C4-2B (cell line): ENCODE data around the gene SLC22A31.

Source experiments
- H3K27ac ChIP-seq: fragments of 450-650 bp; 2 replicates; pipeline ENCODE4 v1.5.1; 2017
- ZFX ChIP-seq: fragments of 450-650 bp; IDR thresholded peaks from 2 replicates; pipeline ENCODE4 v1.6.1; 2017
- TF ChIP-seq, protein P1 (sequence below): fragments of 450-650 bp; conservative IDR thresholded peaks from 2 replicates; pipeline ENCODE4 v1.5.1; 2017; ENCODE audit warnings: mild to moderate bottlenecking

SLC22A31 gene

DNA sequence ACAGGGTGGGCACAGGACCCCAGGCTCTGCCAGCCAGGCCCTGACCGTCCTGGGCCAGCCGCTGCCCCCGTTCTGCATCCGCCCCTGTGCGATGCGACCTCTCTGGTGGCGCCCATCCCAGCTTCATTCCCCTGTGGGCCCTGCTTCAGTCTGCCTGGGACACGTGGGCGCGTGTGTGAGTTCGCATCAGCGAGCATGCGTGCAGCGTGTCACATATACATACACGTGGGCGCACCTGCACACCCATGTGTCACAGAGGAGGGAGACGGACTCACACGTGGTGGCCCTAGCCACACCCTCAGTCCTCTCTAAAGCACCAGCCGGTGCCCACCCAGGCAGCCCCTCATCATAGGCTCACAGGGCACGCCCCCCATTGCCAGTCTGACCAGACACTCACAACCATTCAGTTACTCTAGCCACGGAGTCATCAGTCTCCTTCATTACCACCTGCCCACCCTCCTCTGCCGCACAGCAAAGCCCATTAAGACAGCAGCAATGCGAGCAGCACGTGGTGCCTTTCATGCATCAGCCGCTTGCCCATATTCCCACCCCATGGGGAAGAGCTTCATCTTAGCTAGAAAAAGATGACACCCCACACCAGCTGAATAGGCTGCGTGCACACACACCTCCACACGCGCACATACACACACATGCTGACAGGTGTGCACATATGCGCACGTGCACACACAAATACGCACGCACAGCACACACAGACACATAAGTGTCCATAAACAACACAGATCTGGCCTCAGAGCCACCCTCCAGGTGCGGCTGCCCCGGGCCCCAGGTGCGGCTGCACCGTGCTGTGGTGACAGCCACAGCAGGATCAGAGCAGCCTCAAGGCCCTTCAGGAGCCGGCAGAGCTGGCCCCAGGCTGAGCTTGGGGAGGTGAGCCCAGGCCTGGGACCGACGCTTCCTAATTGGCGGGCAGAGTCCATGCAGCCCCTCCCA lies 38.3 kb downstream of the SLC22A31 start:
- no peak overlapping the region for H3K27ac ChIP-seq
- TF ChIP-seq, protein P1, sequence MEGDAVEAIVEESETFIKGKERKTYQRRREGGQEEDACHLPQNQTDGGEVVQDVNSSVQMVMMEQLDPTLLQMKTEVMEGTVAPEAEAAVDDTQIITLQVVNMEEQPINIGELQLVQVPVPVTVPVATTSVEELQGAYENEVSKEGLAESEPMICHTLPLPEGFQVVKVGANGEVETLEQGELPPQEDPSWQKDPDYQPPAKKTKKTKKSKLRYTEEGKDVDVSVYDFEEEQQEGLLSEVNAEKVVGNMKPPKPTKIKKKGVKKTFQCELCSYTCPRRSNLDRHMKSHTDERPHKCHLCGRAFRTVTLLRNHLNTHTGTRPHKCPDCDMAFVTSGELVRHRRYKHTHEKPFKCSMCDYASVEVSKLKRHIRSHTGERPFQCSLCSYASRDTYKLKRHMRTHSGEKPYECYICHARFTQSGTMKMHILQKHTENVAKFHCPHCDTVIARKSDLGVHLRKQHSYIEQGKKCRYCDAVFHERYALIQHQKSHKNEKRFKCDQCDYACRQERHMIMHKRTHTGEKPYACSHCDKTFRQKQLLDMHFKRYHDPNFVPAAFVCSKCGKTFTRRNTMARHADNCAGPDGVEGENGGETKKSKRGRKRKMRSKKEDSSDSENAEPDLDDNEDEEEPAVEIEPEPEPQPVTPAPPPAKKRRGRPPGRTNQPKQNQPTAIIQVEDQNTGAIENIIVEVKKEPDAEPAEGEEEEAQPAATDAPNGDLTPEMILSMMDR, result no peak
- TF ChIP-seq ZFX, result no peak

DNA sequence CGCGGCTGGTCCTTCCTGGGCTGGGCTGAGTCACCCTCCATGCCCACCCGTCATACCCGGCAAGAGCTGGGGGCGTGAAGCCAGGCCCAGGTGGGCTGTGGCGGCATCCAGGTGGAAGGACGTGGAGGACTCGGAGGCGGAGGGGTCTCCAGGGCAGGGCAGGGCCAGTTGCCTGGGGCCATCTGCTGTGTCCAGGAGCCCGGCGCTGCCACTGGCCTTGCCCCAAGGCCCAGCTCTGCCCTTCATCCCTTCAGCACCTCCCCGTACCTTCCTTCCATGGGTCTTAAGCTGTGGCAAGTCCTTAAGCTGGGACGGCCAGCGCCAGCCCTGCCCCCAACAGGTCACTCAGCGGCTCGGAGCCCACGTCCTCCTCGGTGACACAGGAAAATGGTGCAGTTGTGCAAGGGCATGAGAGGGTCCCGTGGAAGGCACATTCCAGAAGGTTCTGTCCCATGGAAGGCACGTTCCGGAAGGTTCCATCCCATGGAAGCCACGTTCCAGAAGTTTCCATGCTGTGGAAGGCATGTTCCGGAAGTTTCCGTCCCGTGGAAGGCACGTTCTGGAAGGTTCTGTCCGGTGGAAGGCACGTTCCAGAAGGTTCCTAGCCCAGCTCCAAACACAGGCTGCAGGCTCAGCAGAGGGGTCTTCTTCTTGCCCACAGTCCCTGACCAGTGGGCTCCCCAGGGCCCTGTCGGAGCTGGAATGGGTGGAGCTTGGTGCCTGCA lies 39.2 kb downstream of the SLC22A31 start:
- H3K27ac ChIP-seq, result no peak overlapping the region
- TF ChIP-seq, protein P1, result no peak
- TF ChIP-seq ZFX, result no peak

DNA sequence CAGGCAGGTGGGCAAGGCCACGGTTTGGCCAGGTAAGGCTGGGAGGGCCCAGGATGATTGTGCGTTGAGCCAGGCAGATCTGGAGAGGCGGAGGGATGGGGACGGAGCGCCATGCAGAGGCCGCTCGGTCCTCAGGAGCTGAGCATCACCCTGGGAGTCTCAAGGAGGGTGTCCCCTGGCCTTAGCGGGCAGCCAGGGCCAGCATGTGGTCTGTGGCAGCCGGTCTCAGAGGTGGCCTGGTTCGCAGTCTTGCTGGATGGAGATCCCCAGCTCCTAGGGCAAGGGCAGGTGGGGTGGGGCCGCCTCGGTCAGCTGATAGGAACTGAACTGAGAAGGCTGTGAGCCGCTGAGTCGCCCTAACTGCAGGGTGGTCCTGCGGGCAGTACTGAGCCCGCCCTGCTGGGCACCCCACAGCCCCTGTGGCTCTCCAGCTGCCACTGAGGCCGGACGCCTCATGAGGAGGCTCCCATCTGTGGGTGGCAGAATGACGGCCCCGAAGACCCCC lies 40.4 kb downstream of the SLC22A31 start:
- TF ChIP-seq ZFX, result no peak
- TF ChIP-seq, protein P1, result no peak
- no peak overlapping the region for H3K27ac ChIP-seq

DNA sequence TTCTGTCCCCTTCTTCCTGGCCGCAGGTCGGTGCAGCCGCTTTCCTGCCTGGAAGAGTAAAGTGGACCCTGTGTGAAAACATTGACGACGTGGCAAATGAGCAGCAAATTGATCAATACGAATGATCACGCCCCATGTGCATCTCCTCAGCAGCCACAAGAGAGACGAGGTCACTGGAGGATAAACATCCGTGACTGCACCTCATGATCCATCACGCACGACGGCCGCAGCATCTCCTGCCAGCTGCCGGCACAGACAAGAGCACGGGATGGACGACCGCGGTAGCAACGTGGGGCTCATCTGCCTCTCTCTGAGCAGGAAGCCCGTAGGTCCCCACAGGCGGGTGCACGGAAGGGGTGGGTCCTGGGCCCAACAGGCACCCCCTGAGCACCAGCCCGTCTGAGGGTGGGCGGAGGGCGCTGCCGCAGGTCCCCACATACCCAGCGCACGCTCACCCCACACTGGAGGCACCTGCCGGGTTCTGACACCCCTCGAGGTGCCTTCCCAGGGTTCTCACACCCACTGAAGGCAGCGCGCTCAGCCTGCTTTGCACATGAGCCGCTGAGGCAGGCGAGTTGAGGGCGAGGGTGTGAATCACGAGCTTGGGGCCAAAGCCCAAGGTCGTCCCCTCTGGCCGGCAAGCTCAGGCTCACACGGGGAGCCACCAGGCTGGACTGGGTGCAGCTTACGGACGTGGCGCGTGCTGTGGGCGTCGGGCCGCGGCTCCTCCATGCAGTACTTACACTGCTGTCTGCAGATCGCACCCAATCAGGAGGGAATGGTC lies 41.1 kb downstream of the SLC22A31 start:
- H3K27ac ChIP-seq, result no peak overlapping the region
- TF ChIP-seq ZFX, result no peak
- TF ChIP-seq, protein P1, result no peak

DNA sequence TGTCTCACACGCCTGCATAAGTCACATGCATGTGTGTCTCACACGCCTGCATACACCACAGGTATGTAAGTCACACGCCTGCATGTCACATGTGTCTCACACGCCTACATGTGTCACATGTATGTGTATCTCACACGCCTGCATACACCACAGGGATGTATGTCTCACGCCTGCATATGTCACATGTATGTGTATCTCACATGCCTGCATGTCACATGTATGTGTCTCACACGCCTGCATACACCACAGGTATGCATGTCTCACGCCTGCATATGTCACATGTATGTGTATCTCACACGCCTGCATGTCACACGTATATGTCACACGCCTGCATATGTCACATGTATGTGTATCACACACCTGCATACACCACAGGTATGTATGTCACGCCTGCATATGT lies 42.6 kb downstream of the SLC22A31 start:
- no peak overlapping the region for H3K27ac ChIP-seq
- no peak for TF ChIP-seq ZFX
- TF ChIP-seq, protein P1, result no peak

DNA sequence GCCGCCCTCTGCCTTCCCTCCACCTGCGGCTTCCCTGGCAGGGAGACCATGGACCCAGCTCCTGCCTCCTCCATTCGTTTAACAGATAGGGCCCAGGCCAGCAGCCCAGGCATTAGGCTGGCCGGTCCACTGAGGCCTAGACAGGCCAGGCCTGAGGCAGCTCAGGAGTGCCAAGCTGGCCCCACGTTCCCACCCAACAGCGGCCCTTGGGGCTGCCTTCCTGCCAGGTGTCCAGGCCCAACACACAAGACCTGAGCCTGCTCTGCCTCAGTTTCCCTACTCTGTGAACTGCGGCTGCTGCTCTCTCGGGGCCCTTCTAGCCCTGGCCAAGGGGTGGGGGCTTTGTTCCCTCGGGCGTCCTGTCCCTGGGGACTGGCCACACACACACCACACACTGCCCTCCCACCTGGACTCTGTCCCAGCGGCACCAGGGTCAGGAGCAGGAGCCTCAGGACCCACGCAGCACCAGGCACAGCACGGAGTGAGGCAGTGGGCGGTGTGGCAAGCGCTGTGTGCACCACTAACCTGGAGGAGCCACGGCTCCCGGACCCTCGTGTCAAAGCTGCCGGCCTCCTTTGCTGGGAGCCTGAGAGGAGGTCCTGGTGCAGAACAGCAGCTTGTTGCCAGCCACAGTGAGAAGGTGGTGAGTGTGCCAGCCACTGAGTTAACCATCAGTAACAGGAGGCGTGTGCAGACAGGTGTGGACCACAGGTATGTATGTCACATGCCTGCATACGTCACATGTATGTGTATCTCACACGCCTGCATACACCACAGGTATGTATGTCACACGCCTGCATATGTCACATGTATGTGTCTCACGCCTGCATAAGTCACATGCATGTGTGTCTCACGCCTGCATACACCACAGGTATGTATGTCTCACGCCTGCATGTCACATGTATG lies 43.3 kb downstream of the SLC22A31 start:
- TF ChIP-seq ZFX, result no peak
- TF ChIP-seq, protein P1, result no peak
- H3K27ac ChIP-seq, result no peak overlapping the region
